ENCODE data around the gene RPL5.
A peak's percentile ranks its signal among the peaks of the same experiment; 100 is the strongest.
"Not testable (repeated sequence)": the region's sequence is repeated elsewhere in the genome, so short reads cannot be mapped to it uniquely, and the experiment has no call there.

Gene RPL5

DNA sequence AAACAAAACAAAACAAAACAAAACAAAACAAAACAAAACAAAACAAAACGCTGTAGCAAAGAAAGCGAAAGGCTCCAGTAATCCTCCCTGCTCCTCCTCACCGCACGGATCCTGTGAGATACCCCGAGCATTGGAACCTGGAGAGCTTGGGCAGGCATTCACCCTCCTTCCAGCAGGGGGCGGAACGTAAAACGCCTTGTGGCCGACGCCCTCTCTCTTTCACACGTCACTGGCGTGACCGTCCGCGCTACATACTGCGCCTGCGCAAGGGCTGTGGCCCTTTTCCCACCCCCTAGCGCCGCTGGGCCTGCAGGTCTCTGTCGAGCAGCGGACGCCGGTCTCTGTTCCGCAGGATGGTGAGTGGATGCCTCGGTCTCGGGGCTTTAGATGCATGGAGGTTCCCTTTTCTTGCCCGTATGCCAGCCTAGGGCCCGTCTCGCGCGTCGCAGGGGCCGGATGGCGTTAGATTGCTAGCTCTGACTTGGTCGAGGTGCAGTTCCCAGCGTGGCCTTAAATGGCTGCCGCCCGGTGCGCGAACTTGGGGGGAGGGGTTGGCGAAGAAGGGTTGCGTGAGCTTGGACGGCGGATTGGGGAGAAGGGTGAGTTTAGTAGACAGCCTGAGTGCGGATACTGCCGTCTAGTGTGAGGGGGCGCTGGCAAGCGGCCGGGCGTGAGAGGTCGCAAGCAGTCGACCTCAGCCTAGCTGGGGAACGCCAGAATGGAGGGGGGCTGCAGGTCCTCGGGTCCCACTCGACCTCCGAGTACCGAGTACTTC is at the start of gene RPL5:
Gene RPL5, plus strand, starts transcription at position 279 of the 775 bp plus-strand sequence. Its CDS starts 75 bp downstream, at position 354.
- Mint-ChIP-seq H3K4me3 (peak within 1 kb of the TSS; percentile 99), H3K9me3 (no peaks in the 10 kb centered on the region), H3K4me1 (peaks cover 42% of the 10 kb centered on the region), H3K36me3 (ENCODE audit: low read depth) (peaks cover 52% of the 10 kb centered on the region), H3K27ac (peak within 1 kb of the TSS; percentile 99), H3K27me3 (peaks cover 3% of the 10 kb centered on the region)
- DNase-seq (peak; percentile 98), ATAC-seq (peak; percentile 82)

DNA sequence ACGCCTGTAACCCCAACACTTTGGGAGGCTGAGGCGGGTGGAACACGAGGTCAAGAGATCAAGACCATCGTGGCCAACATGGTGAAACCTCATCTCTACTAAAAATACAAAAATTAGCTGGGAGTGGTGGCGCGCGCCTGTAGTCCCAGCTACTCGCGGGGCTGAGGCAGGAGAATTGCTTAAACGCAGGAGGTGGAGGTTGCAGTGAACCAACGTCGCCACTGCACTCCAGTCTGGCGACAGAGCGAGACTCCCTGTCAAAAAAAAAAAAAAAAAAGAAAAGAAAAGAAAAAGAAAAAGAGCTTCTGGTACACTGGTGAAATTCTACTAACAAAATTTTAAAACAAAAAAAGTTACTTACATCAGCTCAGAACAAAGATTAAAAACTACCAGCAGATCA is 48.3 kb upstream of the RPL5 start:
- peak overlapping the region; percentile 81 for H3K27ac Mint-ChIP-seq
- ATAC-seq; H3K9me3 Mint-ChIP-seq; H3K36me3 Mint-ChIP-seq (ENCODE audit: low read depth); DNase-seq: not testable (repeated sequence)
- H3K27me3 Mint-ChIP-seq = peaks cover 71% of the 10 kb centered on the region
- H3K4me3 Mint-ChIP-seq = peak overlapping the region; percentile 74
- H3K4me1 Mint-ChIP-seq = peaks cover 19% of the 10 kb centered on the region

DNA sequence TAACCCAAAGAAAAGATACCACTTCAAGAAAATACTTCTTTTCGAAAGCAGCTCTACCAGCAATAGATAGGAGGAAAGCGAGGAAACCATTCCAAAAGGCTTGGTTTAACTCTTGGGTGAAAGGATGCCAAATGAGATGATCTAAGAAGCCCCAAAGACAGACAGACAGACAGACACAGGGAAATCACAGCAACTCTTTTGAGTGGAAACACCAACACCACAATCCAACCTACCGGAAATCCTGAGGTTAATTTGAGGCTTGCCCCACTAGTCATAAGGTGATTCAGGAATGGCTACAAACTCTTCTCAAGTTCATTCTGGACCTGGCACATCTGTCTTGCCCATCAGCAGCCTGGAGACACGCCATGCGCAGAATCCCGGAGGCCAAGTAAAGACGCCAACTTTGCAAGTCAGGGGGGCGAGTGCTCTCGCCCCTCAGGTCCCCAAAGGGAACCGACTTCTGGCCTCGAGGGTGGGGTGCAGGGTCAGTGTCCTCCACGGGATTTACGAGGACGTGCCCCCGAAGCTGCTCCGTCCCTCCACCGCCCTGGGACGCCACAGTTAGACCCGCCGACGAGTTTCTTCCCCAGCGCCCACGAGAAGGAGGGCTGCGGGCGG is 47.7 kb upstream of the RPL5 start:
- ATAC-seq (peak; percentile 58), DNase-seq (peak; percentile 39)
- no peaks in the 10 kb centered on the region for H3K9me3 Mint-ChIP-seq

DNA sequence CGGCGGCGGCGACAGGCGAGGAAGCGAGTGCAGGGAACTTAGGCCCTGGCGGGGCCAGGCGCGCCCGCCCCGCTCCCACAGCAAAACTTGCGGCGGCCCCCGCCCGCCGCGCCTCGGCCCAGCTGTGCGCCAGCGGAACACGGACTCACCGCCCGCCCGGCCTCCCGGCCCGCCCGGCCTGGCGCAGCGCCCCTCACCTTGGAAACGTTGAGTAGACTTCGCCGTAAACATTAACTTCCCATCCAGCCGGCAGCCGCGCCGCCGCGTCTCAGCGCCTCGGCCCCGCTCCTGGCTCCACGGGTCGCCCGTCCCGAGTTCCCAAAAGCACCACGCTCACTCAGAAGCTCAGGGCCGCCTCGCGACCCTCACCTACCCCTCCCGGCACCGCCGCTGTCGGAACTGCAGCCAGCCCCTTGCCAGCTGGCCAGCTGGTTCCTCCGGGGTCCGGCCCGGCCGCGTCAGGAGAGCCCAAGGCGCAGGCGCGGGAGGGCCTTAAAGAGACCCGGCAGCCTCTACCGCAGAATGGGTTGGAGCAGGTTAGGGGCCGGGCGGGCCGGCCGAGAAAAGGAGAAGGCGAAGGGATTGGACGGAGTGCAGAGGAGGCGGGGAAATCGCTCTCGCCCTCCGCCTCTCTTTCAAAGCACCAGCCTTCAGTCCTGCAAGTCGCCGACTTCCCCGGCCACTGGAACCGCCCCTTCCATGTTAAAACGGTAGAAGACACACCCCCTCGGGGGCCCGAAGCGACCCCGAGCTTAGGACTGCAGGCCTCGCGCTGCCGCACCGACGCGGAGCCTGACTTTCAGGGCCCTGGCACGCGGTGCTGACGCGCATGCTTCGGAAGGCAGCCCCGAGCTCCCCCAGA is 47.0 kb upstream of the RPL5 start, which contains the start of gene EVI5:
Gene EVI5, minus strand, starts transcription at position 470 of the 862 bp plus-strand sequence. CDS start 48,562 bp downstream, outside the sequence.
- Mint-ChIP-seq H3K4me1 (peaks cover 19% of the 10 kb centered on the region), H3K27me3 (peaks cover 71% of the 10 kb centered on the region), H3K4me3 (peak within 1 kb of the TSS; percentile 74), H3K9me3 (no peaks in the 10 kb centered on the region), H3K27ac (peak within 1 kb of the TSS; percentile 81), H3K36me3 (ENCODE audit: low read depth) (peaks cover 3% of the 10 kb centered on the region)
- peak; percentile 70 for DNase-seq
- peak; percentile 80 for ATAC-seq

More for the DNA sequence above, 47.7 kb upstream of the RPL5 start:
- peaks cover 3% of the 10 kb centered on the region for H3K36me3 Mint-ChIP-seq (ENCODE audit: low read depth)
- peak overlapping the region; percentile 81 for H3K27ac Mint-ChIP-seq
- H3K27me3 Mint-ChIP-seq = peaks cover 70% of the 10 kb centered on the region
- peak overlapping the region; percentile 74 for H3K4me3 Mint-ChIP-seq
- peaks cover 19% of the 10 kb centered on the region for H3K4me1 Mint-ChIP-seq

DNA sequence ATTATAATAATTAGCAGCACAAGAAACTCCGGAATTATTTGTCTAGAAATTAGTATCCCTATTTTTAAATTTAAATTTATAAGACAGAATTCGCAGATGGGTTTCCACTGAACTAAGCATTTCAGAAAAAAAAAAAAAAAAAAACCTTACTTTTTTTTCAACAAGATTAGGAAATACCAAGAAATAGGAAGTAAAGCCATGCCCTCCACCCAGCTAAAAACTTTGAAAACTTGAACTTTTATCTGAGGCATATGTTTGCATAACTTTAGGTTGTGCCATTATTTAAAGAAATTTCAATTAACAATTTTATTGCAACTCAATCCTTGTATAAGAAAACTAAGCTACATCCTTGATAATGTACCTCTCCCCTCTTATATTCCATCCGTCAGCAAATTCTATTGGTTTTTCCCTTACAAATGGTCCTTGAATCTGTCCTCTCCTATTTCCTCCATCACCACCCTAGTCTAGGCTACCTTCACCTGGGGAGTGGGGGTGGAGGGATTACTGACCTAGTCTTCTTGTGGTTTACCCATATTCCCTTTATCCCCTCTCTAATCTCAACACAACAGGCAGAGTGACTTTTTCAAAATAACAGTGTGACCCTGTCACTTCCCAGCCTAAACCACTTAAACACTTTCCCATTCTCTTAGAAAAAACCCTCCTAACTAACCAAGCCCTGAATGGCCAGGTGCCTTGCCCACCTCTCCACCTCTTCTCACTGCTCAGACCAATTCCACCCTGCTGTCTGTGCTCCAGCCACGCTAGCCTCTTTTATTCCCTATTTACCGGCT is 45.5 kb upstream of the RPL5 start:
- ATAC-seq = no peak
- Mint-ChIP-seq H3K4me3 (no peak overlapping the region), H3K27ac (no peak overlapping the region), H3K9me3 (no peaks in the 10 kb centered on the region), H3K4me1 (peaks cover 19% of the 10 kb centered on the region), H3K36me3 (ENCODE audit: low read depth) (peaks cover 3% of the 10 kb centered on the region), H3K27me3 (peaks cover 70% of the 10 kb centered on the region)
- DNase-seq = no peak

DNA sequence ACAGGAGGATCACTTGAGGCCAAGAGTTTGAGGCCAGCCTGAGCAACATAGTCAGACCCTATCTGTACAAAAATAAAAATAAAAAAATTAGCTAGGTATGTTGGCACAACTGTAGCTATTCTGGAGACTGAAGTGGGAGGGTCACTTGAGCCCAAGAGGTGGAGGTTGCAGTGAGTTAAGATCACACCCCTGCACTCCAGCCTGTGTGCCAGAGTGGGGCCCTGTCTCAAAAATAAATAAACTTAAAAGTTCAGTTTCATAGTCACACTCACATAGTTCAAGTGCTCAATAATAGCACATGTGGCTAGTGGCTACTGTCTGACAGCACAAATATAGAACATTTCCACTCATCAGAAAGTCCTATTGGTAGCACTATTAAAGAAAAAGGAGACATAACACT is 41.8 kb upstream of the RPL5 start:
- ATAC-seq (no peak), DNase-seq (no peak)
- no peak overlapping the region for H3K4me3 Mint-ChIP-seq
- peaks cover 73% of the 10 kb centered on the region for H3K27me3 Mint-ChIP-seq
- no peaks in the 10 kb centered on the region for H3K9me3 Mint-ChIP-seq
- H3K36me3 Mint-ChIP-seq (ENCODE audit: low read depth) = no peaks in the 10 kb centered on the region
- peaks cover 6% of the 10 kb centered on the region for H3K4me1 Mint-ChIP-seq
- H3K27ac Mint-ChIP-seq = no peak overlapping the region

DNA sequence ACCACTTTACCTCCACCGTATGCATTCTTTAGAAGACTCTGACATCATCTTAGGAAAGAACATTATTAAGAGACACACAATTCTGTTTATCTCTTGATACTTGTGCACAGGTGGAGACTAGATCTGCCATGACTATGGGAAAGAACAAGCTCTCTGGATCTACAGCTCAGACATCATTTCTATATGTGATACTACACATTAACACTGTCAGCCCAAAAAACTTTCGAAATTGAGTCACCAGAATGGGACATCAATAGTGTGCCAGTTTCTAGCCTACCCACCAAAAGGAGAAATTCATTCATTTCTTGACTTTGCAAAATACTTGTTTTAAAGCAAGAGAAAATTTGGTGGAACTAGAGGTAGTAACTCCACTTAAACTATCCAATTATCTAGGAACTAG is 41.0 kb upstream of the RPL5 start:
- ATAC-seq = no peak
- peaks cover 70% of the 10 kb centered on the region for H3K27me3 Mint-ChIP-seq

DNA sequence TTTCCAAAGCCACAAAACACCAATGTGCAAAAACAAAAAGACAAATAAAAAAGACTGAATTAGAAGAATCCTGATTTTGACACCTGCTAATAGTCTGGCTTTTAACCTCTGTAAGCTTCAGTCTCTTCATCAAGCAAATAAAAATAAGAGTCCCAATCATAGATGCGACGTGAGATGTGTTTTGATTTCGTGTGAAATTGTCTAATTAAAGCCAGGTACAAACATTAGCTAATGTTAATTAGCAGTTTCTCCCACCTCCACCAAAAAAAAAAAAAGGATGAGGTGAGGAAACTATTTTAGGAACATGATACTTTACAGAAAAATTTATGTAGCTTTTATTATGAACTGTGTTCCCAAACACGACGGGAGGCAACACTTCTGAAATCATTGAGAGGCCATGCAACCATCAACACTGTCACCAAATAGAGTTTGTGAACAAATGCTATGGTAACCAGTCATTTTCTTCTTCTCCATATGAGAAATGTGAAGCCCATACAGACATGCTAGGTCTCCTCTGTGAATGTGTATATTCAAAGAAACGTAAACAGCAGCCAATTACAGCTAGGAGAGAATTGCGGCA is 40.3 kb upstream of the RPL5 start:
- no peaks in the 10 kb centered on the region for H3K9me3 Mint-ChIP-seq
- H3K4me1 Mint-ChIP-seq = no peaks in the 10 kb centered on the region
- DNase-seq (no peak), ATAC-seq (no peak)
- peaks cover 66% of the 10 kb centered on the region for H3K27me3 Mint-ChIP-seq
- no peak overlapping the region for H3K4me3 Mint-ChIP-seq
- no peak overlapping the region for H3K27ac Mint-ChIP-seq
- no peaks in the 10 kb centered on the region for H3K36me3 Mint-ChIP-seq (ENCODE audit: low read depth)

More for the DNA sequence above, 41.0 kb upstream of the RPL5 start:
- Mint-ChIP-seq H3K4me3 (no peak overlapping the region), H3K9me3 (no peaks in the 10 kb centered on the region), H3K36me3 (ENCODE audit: low read depth) (no peaks in the 10 kb centered on the region), H3K4me1 (peaks cover 1% of the 10 kb centered on the region), H3K27ac (no peak overlapping the region)
- no peak for DNase-seq

DNA sequence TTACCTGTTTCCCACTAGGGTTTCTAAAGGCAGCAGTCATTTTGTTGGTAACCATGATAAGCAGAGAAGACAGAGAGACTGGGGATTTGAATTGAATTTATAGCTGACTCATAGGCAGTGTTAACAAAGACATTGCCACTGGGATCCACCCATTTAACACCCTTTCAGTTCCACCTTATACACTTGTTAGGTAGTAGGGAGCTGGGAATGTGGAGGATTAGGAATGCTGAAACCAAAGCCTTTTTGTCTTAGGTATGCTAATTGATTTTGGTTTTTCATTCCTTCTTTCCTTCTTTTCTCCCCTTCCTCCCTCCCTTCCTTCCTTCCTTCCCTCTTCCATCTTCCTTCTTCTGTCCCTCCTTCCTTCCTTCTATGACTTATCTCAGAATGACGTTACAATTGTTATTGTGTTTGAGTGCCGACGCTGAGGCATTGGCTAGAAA is 39.5 kb upstream of the RPL5 start:
- DNase-seq (no peak), ATAC-seq (no peak)
- Mint-ChIP-seq H3K9me3 (no peaks in the 10 kb centered on the region), H3K36me3 (ENCODE audit: low read depth) (no peaks in the 10 kb centered on the region), H3K4me1 (no peaks in the 10 kb centered on the region), H3K27ac (no peak overlapping the region), H3K4me3 (no peak overlapping the region), H3K27me3 (peaks cover 60% of the 10 kb centered on the region)

DNA sequence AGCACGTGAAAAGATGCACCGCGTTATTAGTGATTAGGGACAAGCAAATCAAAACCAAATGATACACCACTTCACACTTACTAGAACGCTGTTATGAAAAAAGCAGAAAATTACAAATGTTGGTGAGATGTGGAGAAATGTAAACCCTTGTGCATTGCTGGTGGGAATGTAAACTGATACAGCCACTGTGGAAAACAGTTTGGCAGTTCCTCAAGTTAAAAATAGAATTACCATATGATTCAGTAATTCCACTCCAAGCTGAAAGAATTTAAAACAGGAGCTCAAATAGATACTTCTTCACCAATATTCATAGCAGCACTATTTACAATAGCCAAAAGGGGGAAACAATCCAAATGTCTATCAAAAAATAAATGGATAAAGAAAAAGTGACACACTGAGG is 36.7 kb upstream of the RPL5 start:
- no peaks in the 10 kb centered on the region for H3K4me1 Mint-ChIP-seq
- no peaks in the 10 kb centered on the region for H3K9me3 Mint-ChIP-seq
- H3K4me3 Mint-ChIP-seq = no peak overlapping the region
- DNase-seq = no peak
- no peak for ATAC-seq
- peaks cover 44% of the 10 kb centered on the region for H3K27me3 Mint-ChIP-seq
- H3K36me3 Mint-ChIP-seq (ENCODE audit: low read depth) = no peaks in the 10 kb centered on the region
- no peak overlapping the region for H3K27ac Mint-ChIP-seq

DNA sequence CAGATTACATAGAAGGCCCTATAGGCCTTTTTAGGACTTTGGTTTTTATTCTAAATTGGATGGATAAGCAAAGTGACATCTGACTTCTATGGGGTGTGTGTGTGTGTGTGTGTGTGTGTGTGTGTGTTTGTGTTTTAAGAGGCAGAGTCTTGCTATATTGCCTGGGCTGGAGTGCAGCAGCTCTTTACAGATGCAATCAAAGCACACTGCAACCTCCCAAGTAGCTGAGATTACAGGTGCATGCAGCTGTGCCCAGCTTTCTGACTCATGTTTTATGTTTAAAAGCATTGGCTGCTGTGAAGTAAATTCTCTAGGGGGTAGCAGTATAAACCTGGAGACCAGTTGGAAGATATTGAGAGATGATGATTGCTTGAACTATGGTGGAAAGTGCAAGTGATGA is 34.5 kb upstream of the RPL5 start:
- no peak for ATAC-seq
- Mint-ChIP-seq H3K27ac (no peak overlapping the region), H3K4me3 (no peak overlapping the region), H3K36me3 (ENCODE audit: low read depth) (no peaks in the 10 kb centered on the region), H3K4me1 (no peaks in the 10 kb centered on the region), H3K9me3 (no peaks in the 10 kb centered on the region), H3K27me3 (peaks cover 31% of the 10 kb centered on the region)
- DNase-seq = no peak

DNA sequence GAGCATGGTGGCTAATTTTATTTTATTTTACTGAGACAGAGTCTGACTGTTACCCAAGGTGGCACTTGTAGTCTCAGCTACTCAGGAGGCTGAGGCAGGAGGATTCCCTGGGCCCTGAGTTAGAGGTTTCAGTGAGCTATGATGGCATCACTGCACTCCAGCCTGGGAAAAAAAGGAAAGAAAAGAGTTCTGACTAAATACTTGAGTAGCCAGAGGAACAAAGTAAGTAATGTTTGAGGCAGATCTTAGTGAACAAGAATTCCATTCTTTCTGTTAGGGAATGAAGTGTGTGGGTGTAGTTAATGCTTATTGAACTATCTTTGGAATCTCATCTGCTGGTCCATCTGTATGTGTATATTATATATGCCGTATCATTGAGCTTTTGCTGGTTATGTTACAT is 33.9 kb upstream of the RPL5 start:
- Mint-ChIP-seq H3K27me3 (peaks cover 26% of the 10 kb centered on the region), H3K4me3 (no peak overlapping the region), H3K9me3 (no peaks in the 10 kb centered on the region), H3K36me3 (ENCODE audit: low read depth) (no peaks in the 10 kb centered on the region), H3K27ac (no peak overlapping the region), H3K4me1 (no peaks in the 10 kb centered on the region)
- no peak for ATAC-seq
- DNase-seq = no peak

DNA sequence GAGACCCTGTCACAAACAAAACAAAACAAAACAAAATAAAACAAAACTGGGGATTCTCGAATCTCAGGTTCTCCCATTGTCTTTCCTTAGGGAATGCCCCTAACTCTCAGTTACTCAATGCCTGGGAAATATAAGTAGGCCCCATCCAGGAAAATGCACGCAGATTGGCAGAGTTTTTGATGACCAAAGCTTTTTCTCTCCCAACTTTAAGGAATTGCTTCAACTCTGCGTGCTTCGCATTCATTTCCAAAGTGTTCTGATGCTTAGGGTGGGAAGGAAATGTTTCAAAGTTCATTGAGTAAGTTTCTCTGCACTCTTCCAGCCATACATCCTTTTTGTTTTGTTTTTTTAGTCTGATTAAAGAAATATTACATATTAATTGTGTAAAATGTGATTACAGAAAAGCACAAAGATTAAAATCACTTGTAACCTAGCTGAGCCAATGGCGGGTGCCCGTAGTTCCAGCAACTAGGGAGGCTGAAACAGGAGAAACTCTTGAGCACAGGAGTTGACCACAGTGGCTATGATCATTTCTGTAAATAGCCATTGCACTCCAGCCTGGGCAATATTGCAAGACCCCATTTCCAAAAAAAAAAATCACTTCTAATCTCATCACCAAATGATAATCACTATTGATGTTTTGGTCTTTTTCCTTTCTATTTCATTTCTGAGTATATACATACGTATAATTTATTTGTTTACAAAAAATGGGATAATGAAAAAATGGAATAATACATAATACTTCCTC is 28.5 kb upstream of the RPL5 start:
- no peak for DNase-seq
- Mint-ChIP-seq H3K4me1 (peaks cover 3% of the 10 kb centered on the region), H3K36me3 (ENCODE audit: low read depth) (no peaks in the 10 kb centered on the region), H3K4me3 (no peak overlapping the region), H3K27ac (no peak overlapping the region), H3K27me3 (peaks cover 7% of the 10 kb centered on the region), H3K9me3 (no peaks in the 10 kb centered on the region)
- ATAC-seq = no peak

Data from activated naive CD8-positive, alpha-beta T cell treated with anti-CD3 and anti-CD28 coated beads, Interleukin-2, amount 50 U/mL, for 24 hours (primary cell).